NCI-H69 (cell line): ENCODE results near the gene ARTN.

Source experiments
- DNase-seq: peaks from one replicate; lab custom pipeline; 2025; lab: John Stamatoyannopoulos, UW

Gene ARTN

GRCh38 chr1:43985984-43986595 is 52.5 kb downstream of the ARTN start:
- DNase-seq = no peak

- no peak for DNase-seq
These were observed 53.1 kb downstream of the ARTN start for GRCh38 chr1:43986712-43987111.
